Suprapubic skin (tissue), 4 donors: ENCODE results near the gene JKAMP. TPM values are rescaled to one million over a fixed set of nuclear protein-coding genes. Genes with fewer than 3 reads are reported as not detected.
"Not testable (repeated sequence)": the region's sequence is repeated elsewhere in the genome, so short reads cannot be mapped to it uniquely, and the experiment has no call there.

Experiments used
- DNase-seq, 2 donors: peaks; one replicate each; pipeline ENCODE4 v3.0.0-alpha.2; 2019; ENCODE audit warnings: low spot score in 2 of 2
- H3K27ac ChIP-seq: fragments of 200-600 bp; sonication (generic); one replicate; pipeline ENCODE4 v1.5.1; 2019
- H3K27me3 ChIP-seq: fragments of 200-600 bp; sonication (generic); one replicate; pipeline ENCODE4 v1.5.1; 2019
- H3K36me3 ChIP-seq: fragments of 200-600 bp; sonication (generic); one replicate; pipeline ENCODE4 v1.5.1; 2019
- H3K4me1 ChIP-seq: fragments of 200-600 bp; sonication (generic); one replicate; pipeline ENCODE4 v1.5.1; 2019
- H3K4me3 ChIP-seq: fragments of 200-600 bp; sonication (generic); one replicate; pipeline ENCODE4 v1.5.1; 2019; ENCODE audit warnings: mild to moderate bottlenecking
- H3K9me3 ChIP-seq: fragments of 200-600 bp; sonication (generic); one replicate; pipeline ENCODE4 v1.5.1; 2019
- CTCF ChIP-seq, 2 donors: fragments of 200-600 bp in 1 of 2; fragments of 450-650 bp in 1 of 2; sonication (generic) in 1 of 2; IDR thresholded peaks; one replicate each; pipeline ENCODE4 v1.5.1; 2016 to 2019; ENCODE audit warnings: antibody characterized with exemption in 2 of 2, mild to moderate bottlenecking in 1 of 2, moderate library complexity in 1 of 2
- EP300 ChIP-seq: sonication (generic); formaldehyde crosslinking; IDR thresholded peaks from one replicate; pipeline ENCODE4 v1.6.1; 2017; ENCODE audit warnings: antibody characterized with exemption
- POLR2A ChIP-seq, 2 donors: fragments of 450-650 bp; IDR thresholded peaks; one replicate each; pipeline ENCODE4 v1.6.1; 2017; ENCODE audit warnings: antibody characterized with exemption in 2 of 2, mild to moderate bottlenecking in 2 of 2, moderate library complexity in 2 of 2
- POLR2AphosphoS5 ChIP-seq, 3 donors: sonication (generic); formaldehyde crosslinking; IDR thresholded peaks; one replicate each; pipeline ENCODE4 v1.6.1; 2017; ENCODE audit warnings: antibody characterized with exemption in 3 of 3
- WGBS: methylation state at CpG from one replicate; pipeline ENCODE4 v1.1.5; 2018; 5-methylcytosine and 5-hydroxymethylcytosine counted together
- total RNA-seq, 4 donors: library from RNA; depleted of rRNA; stranded (reverse); fragments of >200 nt; gene quantifications; one replicate each; pipeline ENCODE4 v1.1.0, GENCODE V29; 2016

The JKAMP gene
- 10 to 100 TPM; 49.8 to 56.7 (median 53.5) TPM for total RNA-seq

- peak; percentile 98 for DNase-seq
- Histone ChIP-seq H3K4me3 (peak within 1 kb of the TSS; percentile 85), H3K9me3 (no peaks in the 10 kb centered on the region), H3K36me3 (peaks cover 13% of the 10 kb centered on the region), H3K27ac (peak within 1 kb of the TSS; percentile 94), H3K4me1 (peaks cover 48% of the 10 kb centered on the region), H3K27me3 (no peaks in the 10 kb centered on the region)
- TF ChIP-seq CTCF (IDR thresholded peaks at IDR 0.05) (peak; percentile 20 to 62), POLR2A (IDR thresholded peaks at IDR 0.05) (peak in 1 of 2 donors; percentile 6), POLR2AphosphoS5 (IDR thresholded peaks at IDR 0.05) (peak in 1 of 3 donors; percentile 26), EP300 (no peak)
- WGBS, result under 1% methylated on average over 28 of the region's 92 CpGs
Measured at GRCh38 chr14:59483819-59484638, at the start of gene JKAMP, which contains the start of gene L3HYPDH. TSS of gene JKAMP (plus strand) at chr14:59484517. CDS start at chr14:59484590, 73 bp downstream. TSS of gene L3HYPDH (minus strand) at chr14:59484408. CDS start at chr14:59484316, 92 bp downstream.

- no peak overlapping the region for H3K4me3 ChIP-seq
- no peaks in the 10 kb centered on the region for H3K36me3 ChIP-seq
- no peaks in the 10 kb centered on the region for H3K27me3 ChIP-seq
- no peak overlapping the region for H3K27ac ChIP-seq
- no peaks in the 10 kb centered on the region for H3K4me1 ChIP-seq
- no peak for TF ChIP-seq POLR2AphosphoS5 (IDR thresholded peaks at IDR 0.05)
- no peak for TF ChIP-seq CTCF (IDR thresholded peaks at IDR 0.05)
- no peak for TF ChIP-seq POLR2A (IDR thresholded peaks at IDR 0.05)
- TF ChIP-seq EP300, result no peak
- no peaks in the 10 kb centered on the region for H3K9me3 ChIP-seq
- 80% methylated on average over 3 of the region's 3 CpGs for WGBS
- DNase-seq, result no peak
Measured at GRCh38 chr14:59435101-59435500, 49.2 kb upstream of the JKAMP start.

GRCh38 chr14:59435987-59436386 is 48.3 kb upstream of the JKAMP start:
- no peaks in the 10 kb centered on the region for H3K27me3 ChIP-seq
- no peaks in the 10 kb centered on the region for H3K4me1 ChIP-seq
- TF ChIP-seq POLR2AphosphoS5 (IDR thresholded peaks at IDR 0.05) (no peak), EP300 (no peak), CTCF (IDR thresholded peaks at IDR 0.05) (no peak), POLR2A (IDR thresholded peaks at IDR 0.05) (no peak)
- H3K9me3 ChIP-seq, result no peaks in the 10 kb centered on the region
- no peak for DNase-seq
- no peak overlapping the region for H3K27ac ChIP-seq
- 82% methylated on average over 1 of the region's 1 CpG for WGBS
- H3K4me3 ChIP-seq, result no peak overlapping the region
- H3K36me3 ChIP-seq, result no peaks in the 10 kb centered on the region

GRCh38 chr14:59438195-59438647 is 46.1 kb upstream of the JKAMP start:
- Histone ChIP-seq H3K4me3 (no peak overlapping the region), H3K9me3 (no peaks in the 10 kb centered on the region), H3K36me3 (no peaks in the 10 kb centered on the region), H3K27me3 (no peaks in the 10 kb centered on the region), H3K4me1 (no peaks in the 10 kb centered on the region), H3K27ac (no peak overlapping the region)
- no peak for DNase-seq
- WGBS, result 90% methylated on average over 1 of the region's 1 CpG
- TF ChIP-seq POLR2A (IDR thresholded peaks at IDR 0.05), result no peak
- TF ChIP-seq CTCF (IDR thresholded peaks at IDR 0.05), result no peak
- TF ChIP-seq EP300, result no peak
- TF ChIP-seq POLR2AphosphoS5 (IDR thresholded peaks at IDR 0.05), result no peak

GRCh38 chr14:59439256-59439965 is 44.9 kb upstream of the JKAMP start:
- Histone ChIP-seq H3K4me1 (no peaks in the 10 kb centered on the region), H3K36me3 (no peaks in the 10 kb centered on the region), H3K27me3 (no peaks in the 10 kb centered on the region), H3K9me3 (no peaks in the 10 kb centered on the region), H3K4me3 (no peak overlapping the region), H3K27ac (no peak overlapping the region)
- TF ChIP-seq EP300 (no peak), CTCF (IDR thresholded peaks at IDR 0.05) (no peak), POLR2A (IDR thresholded peaks at IDR 0.05) (no peak), POLR2AphosphoS5 (IDR thresholded peaks at IDR 0.05) (no peak)
- WGBS, result 60% methylated on average over 5 of the region's 5 CpGs
- DNase-seq, result no peak

- H3K36me3 ChIP-seq, DNase-seq, H3K27me3 ChIP-seq, H3K4me3 ChIP-seq, H3K27ac ChIP-seq, H3K9me3 ChIP-seq, H3K4me1 ChIP-seq: not testable (repeated sequence)
- WGBS, result 98% methylated on average over 2 of the region's 2 CpGs
Measured at GRCh38 chr14:59448673-59449072, 35.6 kb upstream of the JKAMP start.
